ENCODE results near the gene MRPL37. TPM values are rescaled to one million over a fixed set of nuclear protein-coding genes. Genes with fewer than 3 reads are reported as not detected.

MRPL37 gene
- polyA plus RNA-seq, 1 donor (not counting 4 experiments of a cell fraction or from before 2014, with no cell fraction given): 30.9 TPM

DNA sequence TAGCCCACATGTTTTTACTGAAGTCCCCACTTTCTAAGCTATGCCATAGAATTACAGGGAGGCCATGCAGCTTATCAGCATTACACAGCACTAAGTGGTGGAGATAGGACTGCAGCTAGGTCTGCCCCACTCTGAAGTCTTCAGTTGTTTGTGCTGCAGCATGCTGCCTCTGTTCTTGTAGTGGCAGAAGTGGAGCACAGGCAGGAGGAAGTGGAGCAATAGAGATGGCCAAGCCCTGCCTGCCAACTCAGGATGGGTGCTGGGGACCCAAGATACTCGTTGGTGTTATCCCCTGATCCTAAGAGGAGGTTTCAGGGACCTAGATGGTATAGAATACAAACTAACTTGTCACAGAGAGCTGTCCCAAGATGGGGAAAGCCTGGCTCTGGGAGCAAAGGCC lies 12.9 kb downstream of the MRPL37 start:
- dilution Hi-C loops (cut with MboI; ENCODE audit: extremely low pct_ligation_motif_present, low sequenced_read_pairs): no loop called here
- Histone ChIP-seq H3K9ac (ENCODE audit: control insufficient read depth, extremely low read depth, insufficient read depth, low read length) (no peak overlapping the region), H3K79me2 (ENCODE audit: control insufficient read depth, insufficient read depth, low read length) (no peaks in the 10 kb centered on the region), H3K27ac (ENCODE audit: control insufficient read depth, insufficient read depth, low read length) (no peak overlapping the region), H2AFZ (ENCODE audit: control insufficient read depth, low read length) (no peak overlapping the region), H3K9me1 (ENCODE audit: control insufficient read depth, extremely low read depth, insufficient read depth, low read length) (no peaks in the 10 kb centered on the region), H3K4me2 (ENCODE audit: control insufficient read depth, extremely low read depth, insufficient read depth, low read depth, low read length) (no peak overlapping the region), H3K36me3 (ENCODE audit: control insufficient read depth in 2 of 2, extremely low read depth in 1 of 2, insufficient read depth in 2 of 2, low read length in 2 of 2) (peaks cover 52 to 64% of the 10 kb centered on the region in 2 experiments), H3K27me3 (ENCODE audit: control insufficient read depth, extremely low read depth, insufficient read depth, low read length) (no peaks in the 10 kb centered on the region), H3K4me3 (ENCODE audit: control insufficient read depth in 2 of 3, extremely low read depth in 1 of 3, insufficient read depth in 2 of 3, low read depth in 1 of 3, low read length in 3 of 3) (no peak overlapping the region), H3K4me1 (ENCODE audit: control insufficient read depth, extremely low read depth, insufficient read depth, low read length) (no peaks in the 10 kb centered on the region), H3K9me3 (ENCODE audit: control insufficient read depth, low read depth, low read length) (no peaks in the 10 kb centered on the region), H4K20me1 (ENCODE audit: control insufficient read depth, extremely low read depth, insufficient read depth, low read length) (no peaks in the 10 kb centered on the region)
- no peak for DNase-seq (ENCODE audit: low read depth, low spot score)
- no peak for FAIRE-seq
- TF ChIP-seq EZH2 (IDR thresholded peaks at IDR 0.05; ENCODE audit: low read length): no peak
- no peak for TF ChIP-seq CTCF (optimal IDR thresholded peaks at IDR 0.05 in 1 of 3, IDR thresholded peaks at IDR 0.05 in 1 of 3, conservative IDR thresholded peaks at IDR 0.05 in 1 of 3; ENCODE audit: extremely low read depth in 1 of 3, insufficient read depth in 2 of 3, low read length in 3 of 3)

- Histone ChIP-seq H3K79me2 (ENCODE audit: control insufficient read depth, insufficient read depth, low read length) (no peaks in the 10 kb centered on the region), H3K4me2 (ENCODE audit: control insufficient read depth, extremely low read depth, insufficient read depth, low read depth, low read length) (no peak overlapping the region), H3K4me1 (ENCODE audit: control insufficient read depth, extremely low read depth, insufficient read depth, low read length) (no peaks in the 10 kb centered on the region), H3K9me3 (ENCODE audit: control insufficient read depth, low read depth, low read length) (no peaks in the 10 kb centered on the region), H3K4me3 (ENCODE audit: control insufficient read depth in 2 of 3, extremely low read depth in 1 of 3, insufficient read depth in 2 of 3, low read depth in 1 of 3, low read length in 3 of 3) (no peak overlapping the region), H3K9me1 (ENCODE audit: control insufficient read depth, extremely low read depth, insufficient read depth, low read length) (no peaks in the 10 kb centered on the region), H3K36me3 (ENCODE audit: control insufficient read depth in 2 of 2, extremely low read depth in 1 of 2, insufficient read depth in 2 of 2, low read length in 2 of 2) (peaks cover 39 to 65% of the 10 kb centered on the region in 2 experiments), H3K9ac (ENCODE audit: control insufficient read depth, extremely low read depth, insufficient read depth, low read length) (no peak overlapping the region), H3K27ac (ENCODE audit: control insufficient read depth, insufficient read depth, low read length) (no peak overlapping the region), H4K20me1 (ENCODE audit: control insufficient read depth, extremely low read depth, insufficient read depth, low read length) (no peaks in the 10 kb centered on the region), H2AFZ (ENCODE audit: control insufficient read depth, low read length) (no peak overlapping the region), H3K27me3 (ENCODE audit: control insufficient read depth, extremely low read depth, insufficient read depth, low read length) (no peaks in the 10 kb centered on the region)
- dilution Hi-C loops (cut with MboI; ENCODE audit: extremely low pct_ligation_motif_present, low sequenced_read_pairs): no loop called here
- no peak for DNase-seq (ENCODE audit: low read depth, low spot score)
- no peak for FAIRE-seq
- TF ChIP-seq CTCF (optimal IDR thresholded peaks at IDR 0.05 in 1 of 3, IDR thresholded peaks at IDR 0.05 in 1 of 3, conservative IDR thresholded peaks at IDR 0.05 in 1 of 3; ENCODE audit: extremely low read depth in 1 of 3, insufficient read depth in 2 of 3, low read length in 3 of 3): no peak
- no peak for TF ChIP-seq EZH2 (IDR thresholded peaks at IDR 0.05; ENCODE audit: low read length)
Observed at GRCh38 chr1:54215523-54215922, 15.6 kb downstream of the MRPL37 start.

Measured in keratinocyte (primary cell).